ENCODE data around the gene ZFP3.
A peak's percentile ranks its signal among the peaks of the same experiment; 100 is the strongest.
"Not testable (repeated sequence)": the region's sequence is repeated elsewhere in the genome, so short reads cannot be mapped to it uniquely, and the experiment has no call there.

ZFP3 gene

GRCh38 chr17:5078106-5079028, at the start of gene ZFP3:
TSS of gene ZFP3 (plus strand) at chr17:5078467. CDS start at chr17:5091505, 13,038 bp downstream.
- peaks cover 14% of the 10 kb centered on the region for H3K4me1 Mint-ChIP-seq (ENCODE audit: low read depth)
- H3K27ac Mint-ChIP-seq: peak within 1 kb of the TSS; percentile 87
- H3K4me3 Mint-ChIP-seq: peak within 1 kb of the TSS; percentile 85
- H3K27me3 Mint-ChIP-seq (ENCODE audit: low read depth): no peaks in the 10 kb centered on the region
- H3K36me3 Mint-ChIP-seq (ENCODE audit: low read depth): peaks cover 19% of the 10 kb centered on the region
- H3K9me3 Mint-ChIP-seq: peaks cover 23% of the 10 kb centered on the region

DNA sequence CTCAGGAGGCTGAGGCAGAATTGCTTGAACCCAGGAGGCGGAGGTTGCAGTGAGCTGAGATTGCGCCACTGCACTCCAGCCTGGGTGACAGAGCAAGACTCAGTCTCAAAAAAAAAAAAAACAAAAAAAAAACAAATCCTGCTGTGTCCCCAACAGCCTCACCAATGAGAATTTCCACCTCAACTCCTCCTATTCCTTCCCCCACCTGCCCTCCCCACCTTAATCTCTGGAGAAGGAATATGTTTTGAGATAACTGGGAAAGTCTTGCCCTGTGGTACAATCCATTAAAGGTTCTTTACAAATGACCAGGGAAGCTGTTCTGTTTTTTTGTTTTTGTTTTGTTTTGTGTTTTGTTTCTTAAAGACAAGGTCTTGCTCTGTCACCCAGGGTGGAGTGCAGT, 48.1 kb upstream of the ZFP3 start:
- H3K36me3 Mint-ChIP-seq (ENCODE audit: low read depth); H3K9me3 Mint-ChIP-seq; H3K27ac Mint-ChIP-seq; H3K4me3 Mint-ChIP-seq; H3K27me3 Mint-ChIP-seq (ENCODE audit: low read depth): not testable (repeated sequence)
- peaks cover 15% of the 10 kb centered on the region for H3K4me1 Mint-ChIP-seq (ENCODE audit: low read depth)

DNA sequence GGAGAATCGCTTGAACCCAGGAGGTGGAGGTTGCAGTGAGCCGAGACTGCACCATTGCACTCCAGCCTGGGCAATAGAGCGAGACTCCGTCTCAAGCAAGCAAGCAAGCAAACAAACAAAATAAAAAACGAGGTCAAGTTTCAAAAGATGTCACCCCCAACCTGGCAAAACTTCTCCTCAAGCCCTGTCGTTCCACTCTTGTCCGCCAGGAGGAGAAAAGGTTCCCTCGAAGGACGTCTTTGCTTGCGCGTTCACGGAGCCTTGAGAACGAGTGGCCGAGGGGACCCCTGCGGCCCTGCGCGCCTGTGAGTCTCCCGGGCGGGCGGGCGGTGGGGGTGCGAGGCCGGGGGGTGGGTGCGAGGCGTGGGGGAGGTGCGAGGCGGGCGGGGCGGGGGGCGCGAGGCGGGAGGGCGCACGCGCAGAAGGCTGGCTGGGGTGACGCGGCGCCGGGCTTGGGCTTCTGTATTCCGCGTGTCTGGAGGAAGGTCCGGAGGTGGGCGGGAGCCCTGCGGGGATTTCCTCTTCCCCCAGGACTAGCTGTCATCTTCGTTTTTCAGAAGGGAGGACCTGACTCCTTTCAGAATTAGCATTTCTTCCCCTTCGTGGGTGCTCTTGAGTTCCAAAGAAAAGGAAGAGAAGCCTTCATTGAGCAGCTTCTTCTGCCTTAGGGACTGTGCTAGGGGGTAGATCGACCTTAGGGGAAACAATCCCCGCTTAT, 46.7 kb upstream of the ZFP3 start:
- Mint-ChIP-seq H3K4me3 (peak overlapping the region; percentile 83), H3K27me3 (ENCODE audit: low read depth) (peaks cover 5% of the 10 kb centered on the region), H3K9me3 (no peaks in the 10 kb centered on the region), H3K36me3 (ENCODE audit: low read depth) (no peaks in the 10 kb centered on the region), H3K4me1 (ENCODE audit: low read depth) (peaks cover 15% of the 10 kb centered on the region), H3K27ac (peak overlapping the region; percentile 92)

GRCh38 chr17:5032865-5033264, 45.4 kb upstream of the ZFP3 start:
- H3K4me3 Mint-ChIP-seq: no peak overlapping the region
- H3K4me1 Mint-ChIP-seq (ENCODE audit: low read depth): peaks cover 15% of the 10 kb centered on the region
- H3K27me3 Mint-ChIP-seq (ENCODE audit: low read depth): peaks cover 9% of the 10 kb centered on the region
- H3K36me3 Mint-ChIP-seq (ENCODE audit: low read depth): no peaks in the 10 kb centered on the region
- H3K27ac Mint-ChIP-seq: no peak overlapping the region
- no peaks in the 10 kb centered on the region for H3K9me3 Mint-ChIP-seq

DNA sequence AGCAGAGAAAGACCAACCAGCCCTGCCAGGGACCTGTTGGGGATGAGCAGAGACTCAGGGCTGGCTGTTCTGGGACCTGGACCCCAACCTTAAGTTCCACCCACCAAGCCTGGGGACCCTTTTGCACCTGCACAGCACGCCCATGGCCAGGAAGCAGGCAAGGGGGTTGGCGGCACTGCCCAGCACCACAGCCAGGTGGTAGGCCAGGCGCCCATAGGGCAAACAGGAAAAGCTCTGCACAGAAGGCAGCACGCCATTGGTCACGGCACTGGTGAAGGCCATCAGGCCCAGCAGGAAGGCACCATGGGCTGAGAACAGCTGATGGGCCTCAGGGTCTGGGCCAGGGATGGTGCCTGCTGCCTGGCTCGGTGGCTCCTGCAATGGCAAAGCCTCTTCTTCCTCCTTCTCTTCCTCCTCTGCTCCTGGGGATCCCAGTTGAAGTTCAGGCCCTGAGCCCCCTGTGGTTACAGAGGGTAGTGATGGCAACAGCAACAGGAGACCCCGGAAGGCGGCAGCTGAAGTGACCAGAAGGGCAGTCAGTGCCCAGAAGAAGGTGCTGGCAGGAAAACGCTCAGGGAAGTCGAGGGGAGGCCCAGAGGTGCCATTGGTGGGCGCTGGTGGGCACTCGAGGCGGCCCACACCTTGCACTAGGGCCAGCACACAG, 44.8 kb upstream of the ZFP3 start:
- Mint-ChIP-seq H3K4me1 (ENCODE audit: low read depth) (peaks cover 15% of the 10 kb centered on the region), H3K27me3 (ENCODE audit: low read depth) (peaks cover 9% of the 10 kb centered on the region), H3K36me3 (ENCODE audit: low read depth) (no peaks in the 10 kb centered on the region), H3K27ac (no peak overlapping the region), H3K9me3 (no peaks in the 10 kb centered on the region), H3K4me3 (no peak overlapping the region)

DNA sequence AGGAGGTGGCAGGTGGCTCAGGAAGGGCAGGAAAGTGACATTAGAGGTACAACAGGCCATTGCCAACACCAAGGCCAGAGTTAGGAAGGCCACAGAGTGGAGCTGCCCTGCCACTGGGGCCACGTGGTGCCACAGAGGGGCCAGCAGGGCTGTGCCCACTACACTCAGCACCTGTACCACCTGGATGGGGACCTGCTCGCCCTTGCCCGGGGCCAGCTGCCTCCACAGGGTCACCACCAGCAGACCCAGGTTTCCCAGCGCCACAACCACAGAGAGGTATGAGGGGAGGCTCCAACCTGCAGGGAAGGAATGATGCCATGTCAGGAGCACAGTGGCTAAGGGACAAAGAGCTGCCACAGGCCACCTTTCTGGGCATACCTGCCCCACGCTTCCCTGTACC, 44.2 kb upstream of the ZFP3 start:
- peaks cover 15% of the 10 kb centered on the region for H3K4me1 Mint-ChIP-seq (ENCODE audit: low read depth)
- no peak overlapping the region for H3K4me3 Mint-ChIP-seq
- H3K9me3 Mint-ChIP-seq: no peaks in the 10 kb centered on the region
- H3K27me3 Mint-ChIP-seq (ENCODE audit: low read depth): peaks cover 9% of the 10 kb centered on the region
- H3K36me3 Mint-ChIP-seq (ENCODE audit: low read depth): no peaks in the 10 kb centered on the region
- no peak overlapping the region for H3K27ac Mint-ChIP-seq

GRCh38 chr17:5034651-5035050, 43.6 kb upstream of the ZFP3 start:
- Mint-ChIP-seq H3K36me3 (ENCODE audit: low read depth) (peaks cover 1% of the 10 kb centered on the region), H3K4me3 (no peak overlapping the region), H3K27ac (no peak overlapping the region), H3K4me1 (ENCODE audit: low read depth) (peaks cover 17% of the 10 kb centered on the region), H3K9me3 (no peaks in the 10 kb centered on the region), H3K27me3 (ENCODE audit: low read depth) (peaks cover 9% of the 10 kb centered on the region)

DNA sequence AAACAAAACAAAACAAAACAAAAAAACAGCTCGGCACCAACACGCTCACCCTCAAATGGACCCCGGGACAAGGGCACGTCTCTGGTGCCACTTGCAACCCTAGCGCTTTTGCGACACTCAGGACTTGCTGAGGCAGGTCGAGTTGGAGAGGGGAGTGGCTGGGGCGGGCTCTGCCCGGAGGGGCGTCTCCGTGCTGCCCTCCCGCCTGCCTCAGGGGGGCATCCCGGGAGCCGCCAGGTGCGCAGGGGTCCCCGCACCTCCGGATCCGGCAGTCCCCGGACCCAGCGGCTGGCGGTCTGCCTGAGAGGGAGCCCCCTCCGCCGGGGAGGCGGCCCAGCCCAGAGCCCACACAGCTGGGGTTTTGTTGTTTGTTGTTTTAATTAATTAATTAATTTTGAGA, 43.0 kb upstream of the ZFP3 start, which contains the start of gene SLC52A1:
Gene SLC52A1 (minus strand): TSS at position 112 of the 400 bp plus-strand sequence. CDS start 820 bp downstream, outside the sequence.
- no peak within 1 kb of the TSS for H3K27ac Mint-ChIP-seq
- H3K36me3 Mint-ChIP-seq (ENCODE audit: low read depth): peaks cover 4% of the 10 kb centered on the region
- peaks cover 9% of the 10 kb centered on the region for H3K27me3 Mint-ChIP-seq (ENCODE audit: low read depth)
- H3K4me1 Mint-ChIP-seq (ENCODE audit: low read depth): peaks cover 19% of the 10 kb centered on the region
- H3K9me3 Mint-ChIP-seq: no peaks in the 10 kb centered on the region
- no peak within 1 kb of the TSS for H3K4me3 Mint-ChIP-seq

DNA sequence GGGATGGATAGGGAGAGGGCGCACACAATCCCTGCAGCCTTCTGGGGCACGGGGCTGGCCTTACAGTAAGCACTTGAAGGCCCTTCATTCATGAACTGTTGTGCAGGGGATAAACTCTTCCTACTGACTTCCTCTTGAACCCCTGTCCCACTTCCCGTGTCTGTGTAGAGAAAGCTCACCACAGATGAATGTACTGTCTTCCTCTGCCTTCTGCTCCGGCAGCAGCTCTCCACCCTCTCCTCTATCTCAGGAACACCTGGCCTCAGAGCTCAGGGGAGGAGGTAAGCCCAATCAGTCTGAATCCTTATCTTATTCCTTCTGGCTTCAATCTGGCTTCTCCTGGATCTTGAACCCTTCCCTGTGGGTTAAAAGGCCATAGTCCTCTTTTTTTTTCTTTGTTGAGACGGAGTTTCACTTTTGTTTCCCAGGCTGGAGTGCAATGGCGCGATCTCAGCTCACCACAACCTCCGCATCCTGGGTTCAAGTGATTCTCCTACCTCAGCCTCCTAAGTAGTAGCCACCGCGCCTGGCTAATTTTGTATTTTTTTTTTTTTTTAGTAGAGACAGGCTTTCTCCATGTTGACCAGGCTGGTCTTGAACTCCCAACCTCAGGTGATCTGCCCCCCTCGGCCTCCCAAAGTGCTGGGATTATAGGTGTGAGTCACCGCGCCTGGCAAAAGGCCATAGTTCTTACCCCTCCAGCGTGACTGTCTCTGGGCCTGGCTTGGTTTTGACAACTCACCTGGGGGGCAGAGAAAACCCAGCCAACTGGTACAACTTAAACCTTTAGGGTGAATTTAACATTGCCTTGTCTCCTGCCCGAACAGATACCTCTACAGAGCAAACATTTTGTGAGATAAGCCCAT, 35.9 kb upstream of the ZFP3 start:
- peak overlapping the region; percentile 97 for H3K4me3 Mint-ChIP-seq
- no peaks in the 10 kb centered on the region for H3K9me3 Mint-ChIP-seq
- H3K27me3 Mint-ChIP-seq (ENCODE audit: low read depth): peaks cover 3% of the 10 kb centered on the region
- H3K4me1 Mint-ChIP-seq (ENCODE audit: low read depth): peaks cover 32% of the 10 kb centered on the region
- H3K27ac Mint-ChIP-seq: peak overlapping the region; percentile 99
- H3K36me3 Mint-ChIP-seq (ENCODE audit: low read depth): peaks cover 27% of the 10 kb centered on the region

- peak overlapping the region; percentile 80 for H3K27ac Mint-ChIP-seq
- peaks cover 39% of the 10 kb centered on the region for H3K4me1 Mint-ChIP-seq (ENCODE audit: low read depth)
- peaks cover 30% of the 10 kb centered on the region for H3K36me3 Mint-ChIP-seq (ENCODE audit: low read depth)
- no peaks in the 10 kb centered on the region for H3K9me3 Mint-ChIP-seq
- no peaks in the 10 kb centered on the region for H3K27me3 Mint-ChIP-seq (ENCODE audit: low read depth)
- H3K4me3 Mint-ChIP-seq: peak overlapping the region; percentile 97
Observed at GRCh38 chr17:5043524-5043923, 34.7 kb upstream of the ZFP3 start.

GRCh38 chr17:5044630-5045029, 33.6 kb upstream of the ZFP3 start:
- peaks cover 32% of the 10 kb centered on the region for H3K36me3 Mint-ChIP-seq (ENCODE audit: low read depth)
- H3K9me3 Mint-ChIP-seq: no peaks in the 10 kb centered on the region
- no peak overlapping the region for H3K4me3 Mint-ChIP-seq
- peak overlapping the region; percentile 11 for H3K27ac Mint-ChIP-seq
- no peaks in the 10 kb centered on the region for H3K27me3 Mint-ChIP-seq (ENCODE audit: low read depth)
- peaks cover 44% of the 10 kb centered on the region for H3K4me1 Mint-ChIP-seq (ENCODE audit: low read depth)

- Mint-ChIP-seq H3K27ac (peak overlapping the region; percentile 64), H3K4me1 (ENCODE audit: low read depth) (peaks cover 41% of the 10 kb centered on the region), H3K27me3 (ENCODE audit: low read depth) (no peaks in the 10 kb centered on the region), H3K36me3 (ENCODE audit: low read depth) (peaks cover 34% of the 10 kb centered on the region), H3K4me3 (no peak overlapping the region), H3K9me3 (no peaks in the 10 kb centered on the region)
Observed at GRCh38 chr17:5045496-5045895, 32.8 kb upstream of the ZFP3 start.

DNA sequence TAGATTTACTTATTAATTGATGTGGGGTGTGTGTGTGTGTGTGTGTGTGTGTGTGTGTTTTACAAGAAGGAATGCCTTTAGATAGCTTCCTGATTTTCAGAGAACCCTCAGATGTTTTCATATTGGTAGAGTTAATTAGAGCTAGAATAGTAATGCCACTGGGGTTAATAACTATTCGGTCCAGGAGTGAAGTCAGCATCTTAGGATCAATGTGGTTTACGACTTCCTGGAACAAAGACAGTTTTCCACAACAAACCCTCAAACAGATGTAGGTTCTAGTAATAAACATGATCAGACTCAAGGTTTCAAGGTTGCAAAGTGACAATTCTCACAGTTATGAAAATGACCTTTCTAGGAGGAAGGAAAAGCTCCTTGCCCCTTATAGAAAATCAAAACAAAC, 30.8 kb upstream of the ZFP3 start:
- peaks cover 28% of the 10 kb centered on the region for H3K36me3 Mint-ChIP-seq (ENCODE audit: low read depth)
- H3K4me1 Mint-ChIP-seq (ENCODE audit: low read depth): peaks cover 33% of the 10 kb centered on the region
- H3K9me3 Mint-ChIP-seq: no peaks in the 10 kb centered on the region
- no peaks in the 10 kb centered on the region for H3K27me3 Mint-ChIP-seq (ENCODE audit: low read depth)
- H3K27ac Mint-ChIP-seq: peak overlapping the region; percentile 82
- peak overlapping the region; percentile 60 for H3K4me3 Mint-ChIP-seq
